K562 (cell line): ENCODE measurements around the gene CCDC92. TPM values are rescaled to one million over a fixed set of nuclear protein-coding genes. Genes with fewer than 3 reads are reported as not detected.

ENCODE experiments used
- ARID4B ChIP-seq: sonication (generic); formaldehyde crosslinking; IDR thresholded peaks from 2 replicates; pipeline ENCODE4 v1.8.0; 2022; ENCODE audit warnings: mild to moderate bottlenecking, missing genetic modification reagents
- CLOCK ChIP-seq: fragments of 250-450 bp; sonication (Bioruptor Pico); IDR thresholded peaks from 2 replicates; pipeline ENCODE4 v1.4.0; 2020; ENCODE audit warnings: mild to moderate bottlenecking, moderate library complexity, borderline replicate concordance
- ERF ChIP-seq: fragments of 450-650 bp; formaldehyde crosslinking; IDR thresholded peaks from 2 replicates; pipeline ENCODE4 v1.4.0; 2020; ENCODE audit warnings: mild to moderate bottlenecking, mixed read lengths
- ESRRB ChIP-seq: fragments of 250-450 bp; sonication (Bioruptor Pico); IDR thresholded peaks from 2 replicates; pipeline ENCODE4 v1.5.0; 2020; ENCODE audit warnings: mild to moderate bottlenecking, moderate library complexity, borderline replicate concordance
- FOXO4 ChIP-seq: fragments of 450-650 bp; formaldehyde crosslinking; IDR thresholded peaks from 2 replicates; pipeline ENCODE4 v1.4.0; 2020; ENCODE audit warnings: mild to moderate bottlenecking, moderate library complexity
- GTF2F1 ChIP-seq: IDR thresholded peaks from 2 replicates; pipeline ENCODE4 v1.6.1; 2011; ENCODE audit warnings: low read depth, low read length, improper control_type of control experiment
- KAT8 ChIP-seq: fragments of 450-650 bp; IDR thresholded peaks from 2 replicates; pipeline ENCODE4 v1.6.1; 2016; ENCODE audit warnings: low read depth, mild to moderate bottlenecking
- MECOM ChIP-seq: fragments of 250-450 bp; sonication (Bioruptor Pico); IDR thresholded peaks from 2 replicates; pipeline ENCODE4 v1.8.0; 2022; ENCODE audit warnings: inconsistent platforms
- MED1 ChIP-seq: sonication (generic); formaldehyde crosslinking; IDR thresholded peaks from 2 replicates; pipeline ENCODE4 v1.8.1; 2023; ENCODE audit warnings: missing genetic modification reagents, borderline replicate concordance
- NCOA4 ChIP-seq: fragments of 450-650 bp; IDR thresholded peaks from 2 replicates; pipeline ENCODE4 v1.6.1; 2018; ENCODE audit warnings: mild to moderate bottlenecking; ENCODE audit not compliant: partially characterized antibody
- POLR2B ChIP-seq: fragments of 450-650 bp; IDR thresholded peaks from 2 replicates; pipeline ENCODE4 v1.6.1; 2018; ENCODE audit warnings: low read depth; ENCODE audit not compliant: partially characterized antibody
- PREB ChIP-seq: sonication (generic); formaldehyde crosslinking; IDR thresholded peaks from 2 replicates; pipeline ENCODE4 v1.8.1; 2023; ENCODE audit warnings: mild to moderate bottlenecking, missing genetic modification reagents
- RUNX1 ChIP-seq: sonication (generic); IDR thresholded peaks from 2 replicates; pipeline ENCODE4 v1.6.1; 2016; ENCODE audit warnings: antibody characterized with exemption, low read depth
- SREBF1 ChIP-seq: fragments of 150-350 bp; IDR thresholded peaks from 2 replicates; pipeline ENCODE4 v1.6.1; 2014; ENCODE audit warnings: antibody characterized with exemption, low read depth, low read length, borderline replicate concordance
- TAF15 ChIP-seq: fragments of 200-400 bp; formaldehyde crosslinking; IDR thresholded peaks from 2 replicates; pipeline ENCODE4 v1.6.1; 2017; ENCODE audit warnings: mild to moderate bottlenecking, low read depth, low read length, moderate library complexity
- ZNF212 ChIP-seq: fragments of 450-650 bp; formaldehyde crosslinking; IDR thresholded peaks from 2 replicates; pipeline ENCODE4 v1.4.0; 2020; ENCODE audit warnings: mild to moderate bottlenecking
- ZNF280A ChIP-seq: fragments of 450-650 bp; IDR thresholded peaks from 2 replicates; pipeline ENCODE4 v1.6.1; 2018; ENCODE audit warnings: mild to moderate bottlenecking, low read depth; ENCODE audit not compliant: partially characterized antibody
- polyA plus RNA-seq, 8 experiments: library from polyadenylated mRNA; depleted of rRNA in 4 of 8; stranded (reverse) in 5 of 8; unstranded in 3 of 8; fragments of >200 nt; fragmentation: Nextera tagmentation in 2 of 8; fragmentation: Illumina TruSeq in 1 of 8; extraction: Ambion mirVana in 2 of 8; extraction: Trizol in 1 of 8; gene quantifications; 2 replicates each; pipeline versions ENCODE4 v1.2.1 to v1.2.3, GENCODE V29; 2011 to 2014; ENCODE audit warnings: inconsistent platforms in 1 of 8, missing spikeins in 1 of 8
- total RNA-seq, 7 experiments: library from RNA; depleted of rRNA in 6 of 7; stranded (reverse); fragments of >200 nt in 6 of 7; fragmentation: Illumina TruSeq in 2 of 7; extraction: Trizol in 2 of 7; gene quantifications; 2 replicates each; pipeline versions ENCODE4 v1.2.1 to v1.2.3, GENCODE V29; 2011 to 2021; ENCODE audit warnings: low replicate concordance in 1 of 7

The CCDC92 gene
- total and polyA plus RNA-seq, 9 of the 15 experiments (the other 6 are each of a cell fraction or from before 2014, with no cell fraction given): 0.27 to 5.9 (median 2.1) TPM

- TF ChIP-seq ARID4B (CRISPR knock-in tag) (no peak), SREBF1 (no peak), RUNX1 (no peak), POLR2B (no peak), GTF2F1 (no peak), MECOM (peak; percentile 90), KAT8 (no peak), TAF15 (no peak), FOXO4 (no peak), ZNF212 (CRISPR knock-in tag) (no peak), CLOCK (no peak), ZNF280A (no peak), NCOA4 (no peak), ERF (CRISPR knock-in tag) (no peak), PREB (no peak), MED1 (CRISPR knock-in tag) (no peak), ESRRB (no peak)
Measured at GRCh38 chr12:123967121-123967586, 5.5 kb downstream of the CCDC92 start (continued).
